T-helper 17 cell (primary cell): ENCODE results near the gene GTPBP4. TPM values are rescaled to one million over a fixed set of nuclear protein-coding genes. Genes with fewer than 3 reads are reported as not detected.

ENCODE experiments used
- ATAC-seq: fragments of 150-1000 bp; cut with Tn5 transposase; 2 replicates; pipeline ENCODE4 v1.10.0; 2021; ENCODE audit warnings: mild to moderate bottlenecking, moderate library complexity
- DNase-seq, 3 donors: peaks; one replicate each; pipeline versions ENCODE4 v3.0.0 to v3.0.0-alpha.2; 2020 to 2021
- H3K9me3 ChIP-seq: one replicate; pipeline ENCODE4 v1.7.0; 2013; ENCODE audit warnings: low read length, mild to moderate bottlenecking; ENCODE audit not compliant: control insufficient read depth, poor library complexity, severe bottlenecking
- H3K27ac Mint-ChIP-seq: one replicate; pipeline ENCODE4 v1.8.0; 2022; ENCODE audit warnings: mild to moderate bottlenecking, moderate library complexity, mixed read lengths
- H3K27me3 Mint-ChIP-seq: one replicate; pipeline ENCODE4 v1.8.0; 2022; ENCODE audit warnings: mixed read lengths
- H3K36me3 Mint-ChIP-seq: one replicate; pipeline ENCODE4 v1.8.0; 2022; ENCODE audit warnings: low read depth, mixed read lengths
- H3K4me1 Mint-ChIP-seq: one replicate; pipeline ENCODE4 v1.8.0; 2022; ENCODE audit warnings: mild to moderate bottlenecking, mixed read lengths
- H3K4me3 Mint-ChIP-seq: one replicate; pipeline ENCODE4 v1.8.0; 2022; ENCODE audit warnings: mild to moderate bottlenecking, moderate library complexity, mixed read lengths
- total RNA-seq, 4 donors: library from RNA in 2 of 4; stranded (reverse) in 2 of 4; gene quantifications; one replicate each; pipeline ENCODE4 v1.2.3 and lab custom pipeline; 2022 to 2026

GTPBP4 gene
- total RNA-seq, 2 donors from 2014 or later: 44.4 to 52.7 TPM

DNA sequence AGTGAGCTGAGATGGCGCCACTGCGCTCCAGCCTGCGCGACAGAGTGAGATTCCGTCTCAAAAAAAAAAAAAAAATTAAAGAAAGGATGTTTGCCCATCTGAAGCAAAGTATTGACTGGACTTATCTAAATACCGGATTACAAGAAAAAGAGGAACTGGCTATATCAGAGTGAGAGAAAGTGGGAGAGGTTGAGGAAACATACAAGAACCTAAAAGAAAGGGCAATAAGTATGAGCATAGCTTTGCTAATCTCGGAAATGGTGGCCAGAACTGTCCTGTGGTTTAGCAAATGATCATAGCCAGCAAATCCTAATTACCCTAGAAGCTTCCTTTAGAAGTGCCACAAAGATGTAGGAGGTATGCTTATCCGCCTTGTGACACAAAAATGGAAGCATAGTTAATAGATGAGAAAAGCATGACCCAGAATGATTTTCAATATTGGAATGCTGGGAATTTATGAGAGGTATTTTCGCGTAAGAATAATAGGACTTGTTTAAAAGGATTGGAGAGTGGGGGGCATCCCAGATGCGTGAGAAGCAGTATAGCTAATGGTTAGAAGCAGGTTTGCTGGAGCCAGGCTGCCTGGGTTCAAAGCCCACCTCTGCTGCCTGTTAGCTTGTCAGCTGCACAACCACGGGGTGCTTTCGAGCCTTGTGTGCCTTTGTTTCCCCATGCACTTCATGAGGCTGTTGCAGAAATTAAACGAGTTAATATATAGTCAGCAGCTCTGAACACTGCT is 1.2 kb upstream of the GTPBP4 start:
- ATAC-seq (no peak), DNase-seq (no peak)
- Mint-ChIP-seq H3K27ac (peak overlapping the region; percentile 95), H3K27me3 (no peaks in the 10 kb centered on the region), H3K4me1 (peaks cover 23% of the 10 kb centered on the region), H3K4me3 (peak overlapping the region; percentile 97), H3K36me3 (no peaks in the 10 kb centered on the region)
- no peaks in the 10 kb centered on the region for H3K9me3 ChIP-seq

DNA sequence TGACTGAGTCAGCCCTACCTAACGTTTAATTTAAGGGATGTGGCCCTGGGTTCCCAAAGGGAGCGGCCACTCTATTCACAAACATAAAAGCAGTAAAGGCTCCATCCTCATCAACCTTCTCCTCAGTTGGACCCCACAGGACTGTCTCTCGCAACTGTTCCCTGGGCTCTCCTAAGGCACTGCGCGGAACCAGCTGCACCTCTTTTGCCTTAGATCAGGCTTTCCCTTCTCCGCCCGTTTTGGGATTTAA is 689 bp upstream of the GTPBP4 start:
- H3K36me3 Mint-ChIP-seq: no peaks in the 10 kb centered on the region
- peak overlapping the region; percentile 97 for H3K4me3 Mint-ChIP-seq
- no peaks in the 10 kb centered on the region for H3K9me3 ChIP-seq
- peak overlapping the region; percentile 95 for H3K27ac Mint-ChIP-seq
- no peaks in the 10 kb centered on the region for H3K27me3 Mint-ChIP-seq
- peaks cover 23% of the 10 kb centered on the region for H3K4me1 Mint-ChIP-seq
- DNase-seq: no peak
- ATAC-seq: no peak

DNA sequence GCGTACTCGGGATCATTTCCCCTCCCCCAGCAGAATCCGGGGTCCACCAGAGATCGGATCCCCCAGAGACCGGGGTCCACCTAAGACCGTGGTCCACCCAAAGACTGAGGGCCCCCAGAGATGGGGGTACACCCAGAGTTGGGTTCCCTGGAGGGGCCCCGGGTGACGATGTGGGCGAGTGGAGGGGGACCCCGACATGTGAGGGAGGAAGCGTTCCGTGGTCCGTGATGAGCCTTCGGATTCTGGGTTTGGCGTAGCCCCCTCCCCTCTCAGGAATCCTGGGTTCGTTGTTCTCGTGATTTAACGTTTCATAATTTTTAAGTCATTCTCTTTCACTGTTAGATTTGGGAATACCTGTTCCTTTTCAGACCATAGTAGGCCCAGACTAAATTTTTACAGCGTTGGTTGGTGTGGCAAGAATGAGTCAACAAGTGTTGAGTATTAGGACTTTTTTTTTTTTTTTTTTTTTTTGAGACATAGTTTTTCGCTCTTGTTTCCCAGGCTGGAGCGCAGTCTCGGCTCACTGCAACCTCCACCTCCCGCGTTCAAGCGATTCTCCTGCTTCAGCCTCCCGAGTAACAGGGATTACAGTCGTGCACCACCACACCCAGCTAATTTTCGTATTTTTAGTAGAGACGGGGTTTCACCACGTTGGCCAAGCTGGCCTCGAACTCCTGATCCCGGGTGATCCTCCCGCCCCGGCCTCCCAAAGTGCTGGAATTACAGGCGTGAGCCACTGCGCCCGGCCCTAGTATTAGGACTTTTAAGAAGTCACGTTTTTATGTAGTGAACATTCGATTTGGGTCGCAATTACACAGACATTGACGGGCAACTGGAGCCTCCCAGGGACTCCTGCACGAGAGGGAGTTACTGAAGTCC is 672 bp downstream of the GTPBP4 start:
- peak overlapping the region; percentile 97 for H3K4me3 Mint-ChIP-seq
- ATAC-seq (peak; percentile 5), DNase-seq (no peak)
- peak overlapping the region; percentile 95 for H3K27ac Mint-ChIP-seq
- no peaks in the 10 kb centered on the region for H3K36me3 Mint-ChIP-seq
- no peaks in the 10 kb centered on the region for H3K9me3 ChIP-seq
- no peaks in the 10 kb centered on the region for H3K27me3 Mint-ChIP-seq
- peaks cover 23% of the 10 kb centered on the region for H3K4me1 Mint-ChIP-seq

DNA sequence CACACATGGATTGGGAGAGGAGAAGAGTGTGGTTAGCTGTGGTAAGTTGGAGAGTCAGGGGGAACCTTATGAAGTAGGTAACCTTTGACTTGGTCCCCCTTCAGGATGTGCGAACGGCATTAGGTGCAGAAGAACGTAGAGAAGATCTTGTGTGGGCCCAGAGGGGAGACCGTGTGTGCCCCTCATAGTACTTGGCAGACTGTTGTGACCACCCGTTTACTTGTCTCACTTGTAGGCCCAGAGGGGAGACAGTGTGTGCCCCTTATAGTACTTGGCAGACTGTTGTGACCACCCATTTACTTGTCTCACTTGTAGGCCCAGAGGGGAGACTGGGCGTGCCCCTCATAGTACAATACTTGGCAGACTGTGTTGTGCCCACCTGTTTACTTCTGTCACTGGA is 2.6 kb downstream of the GTPBP4 start:
- Mint-ChIP-seq H3K27me3 (no peaks in the 10 kb centered on the region), H3K4me3 (peak overlapping the region; percentile 97), H3K4me1 (peaks cover 29% of the 10 kb centered on the region), H3K36me3 (peaks cover 10% of the 10 kb centered on the region), H3K27ac (no peak overlapping the region)
- DNase-seq (no peak), ATAC-seq (no peak)
- H3K9me3 ChIP-seq: no peaks in the 10 kb centered on the region

DNA sequence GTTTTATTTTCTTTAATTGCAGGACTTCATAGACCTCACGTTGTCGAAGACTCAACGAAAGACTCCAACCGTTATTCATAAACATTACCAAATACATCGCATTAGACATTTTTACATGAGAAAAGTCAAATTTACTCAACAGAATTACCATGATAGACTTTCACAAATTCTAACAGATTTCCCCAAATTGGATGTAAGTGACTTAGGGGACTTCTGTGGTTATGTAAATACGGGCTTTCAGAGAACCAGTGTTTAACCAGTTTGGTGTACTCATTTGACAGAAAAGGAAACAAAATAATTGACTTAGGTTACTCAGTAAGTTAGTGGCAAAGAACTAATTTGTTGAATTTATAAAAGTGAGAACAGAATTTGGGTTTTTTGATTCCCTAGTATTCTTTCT is 4.2 kb downstream of the GTPBP4 start:
- no peaks in the 10 kb centered on the region for H3K9me3 ChIP-seq
- ATAC-seq (no peak), DNase-seq (no peak)
- no peak overlapping the region for H3K4me3 Mint-ChIP-seq
- H3K4me1 Mint-ChIP-seq: peaks cover 24% of the 10 kb centered on the region
- H3K36me3 Mint-ChIP-seq: peaks cover 10% of the 10 kb centered on the region
- no peak overlapping the region for H3K27ac Mint-ChIP-seq
- H3K27me3 Mint-ChIP-seq: no peaks in the 10 kb centered on the region

DNA sequence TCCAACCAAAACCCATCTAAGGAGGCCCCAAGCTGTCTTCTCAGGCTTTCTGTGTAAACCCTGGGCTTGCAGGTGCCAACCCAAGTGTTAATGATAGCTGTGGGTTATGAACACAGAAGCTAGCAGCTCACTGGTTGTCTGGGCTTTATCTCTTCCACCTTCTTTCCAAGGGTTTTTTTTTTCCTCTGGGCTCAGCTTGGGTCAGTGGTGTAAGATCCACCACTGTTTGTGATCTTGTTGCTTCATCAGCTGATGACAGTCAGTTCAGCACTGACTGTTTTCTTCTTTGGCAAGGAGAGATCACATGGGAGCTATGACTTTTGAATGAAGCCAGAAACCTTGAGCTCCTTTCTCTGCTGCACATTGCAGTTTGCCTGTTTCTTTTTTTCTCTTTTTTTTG is 4.6 kb downstream of the GTPBP4 start:
- DNase-seq (no peak), ATAC-seq (no peak)
- H3K27ac Mint-ChIP-seq: peak overlapping the region; percentile 2
- no peak overlapping the region for H3K4me3 Mint-ChIP-seq
- peaks cover 10% of the 10 kb centered on the region for H3K36me3 Mint-ChIP-seq
- no peaks in the 10 kb centered on the region for H3K9me3 ChIP-seq
- no peaks in the 10 kb centered on the region for H3K27me3 Mint-ChIP-seq
- H3K4me1 Mint-ChIP-seq: peaks cover 24% of the 10 kb centered on the region

DNA sequence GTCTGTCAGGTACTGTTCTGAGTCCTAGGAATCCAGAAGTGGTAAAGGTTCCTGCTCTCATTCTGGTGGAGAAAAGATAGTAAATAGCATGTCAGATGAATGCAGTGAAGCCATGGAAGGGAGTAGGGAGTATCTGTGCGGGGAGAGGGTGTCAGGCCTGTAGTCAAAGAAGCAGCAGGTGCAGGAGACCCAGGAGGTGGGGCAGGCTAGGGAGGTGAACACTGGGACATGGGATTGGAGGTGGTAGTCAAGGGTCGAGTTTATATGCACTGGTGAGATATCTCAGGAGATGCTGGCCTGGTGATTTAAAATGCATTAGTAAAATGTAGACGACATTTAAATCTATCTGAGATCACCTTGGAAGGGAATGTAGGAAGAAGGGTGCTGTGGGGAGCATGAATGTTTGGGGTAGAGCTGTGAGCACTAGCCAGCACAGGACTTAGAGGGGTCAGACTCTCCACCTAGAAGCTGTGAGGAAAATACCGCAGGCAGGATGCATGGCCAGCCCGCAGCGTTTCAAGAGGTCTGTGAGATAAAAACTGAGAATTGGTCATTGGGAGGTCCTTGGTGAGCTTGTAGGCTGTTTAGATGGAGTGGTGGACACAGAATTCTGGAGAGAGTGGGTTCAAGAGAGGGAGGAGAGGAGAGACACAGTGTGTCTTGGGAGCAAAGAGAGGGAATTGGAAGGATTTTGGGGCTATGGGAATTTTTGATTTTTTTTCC is 6.8 kb downstream of the GTPBP4 start:
- H3K9me3 ChIP-seq: no peaks in the 10 kb centered on the region
- Mint-ChIP-seq H3K4me1 (peaks cover 13% of the 10 kb centered on the region), H3K27me3 (no peaks in the 10 kb centered on the region), H3K4me3 (no peak overlapping the region), H3K36me3 (peaks cover 10% of the 10 kb centered on the region), H3K27ac (peak overlapping the region; percentile 83)
- no peak for ATAC-seq
- DNase-seq: no peak

DNA sequence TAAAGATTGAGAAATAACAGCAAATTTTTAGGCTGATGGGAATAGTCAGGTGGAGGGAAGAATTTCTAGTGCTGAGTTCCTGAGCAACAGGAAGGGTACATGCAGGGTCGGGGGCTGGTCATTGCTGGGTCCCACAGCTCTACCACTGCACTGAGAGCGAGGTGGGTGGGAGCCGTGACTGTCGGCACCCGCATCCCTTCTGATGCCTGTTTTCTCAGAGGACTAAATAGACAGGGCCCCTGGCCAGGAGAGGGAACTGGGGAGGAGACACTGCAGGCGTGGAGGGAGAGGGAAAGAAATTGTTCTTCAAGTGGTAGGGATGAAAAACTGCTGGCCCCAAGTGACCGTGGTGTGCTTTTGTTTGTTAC is 7.3 kb downstream of the GTPBP4 start:
- ATAC-seq: no peak
- Mint-ChIP-seq H3K36me3 (peaks cover 12% of the 10 kb centered on the region), H3K4me1 (peaks cover 9% of the 10 kb centered on the region), H3K4me3 (no peak overlapping the region), H3K27ac (peak overlapping the region; percentile 56), H3K27me3 (no peaks in the 10 kb centered on the region)
- no peak for DNase-seq
- no peaks in the 10 kb centered on the region for H3K9me3 ChIP-seq

DNA sequence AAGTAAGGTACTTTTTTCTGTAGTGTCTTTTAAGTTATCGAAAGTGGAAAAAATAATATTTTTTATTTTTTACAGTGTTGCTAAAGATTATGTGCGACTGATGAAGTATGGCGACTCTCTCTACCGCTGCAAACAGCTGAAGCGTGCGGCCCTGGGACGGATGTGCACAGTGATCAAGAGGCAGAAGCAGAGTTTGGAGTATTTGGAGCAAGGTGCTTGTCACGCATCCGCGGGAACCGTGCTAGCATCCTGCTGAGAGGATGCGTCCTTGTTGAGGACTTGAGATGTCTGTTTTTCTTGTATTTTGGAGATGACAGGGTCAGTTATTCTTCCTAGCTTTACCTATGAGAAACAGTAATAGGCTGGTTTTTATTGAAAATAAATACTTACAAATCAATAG is 7.8 kb downstream of the GTPBP4 start:
- ATAC-seq: no peak
- no peak for DNase-seq
- Mint-ChIP-seq H3K27me3 (no peaks in the 10 kb centered on the region), H3K36me3 (peaks cover 15% of the 10 kb centered on the region), H3K4me1 (peaks cover 6% of the 10 kb centered on the region), H3K27ac (peak overlapping the region; percentile 56), H3K4me3 (no peak overlapping the region)
- H3K9me3 ChIP-seq: no peaks in the 10 kb centered on the region

DNA sequence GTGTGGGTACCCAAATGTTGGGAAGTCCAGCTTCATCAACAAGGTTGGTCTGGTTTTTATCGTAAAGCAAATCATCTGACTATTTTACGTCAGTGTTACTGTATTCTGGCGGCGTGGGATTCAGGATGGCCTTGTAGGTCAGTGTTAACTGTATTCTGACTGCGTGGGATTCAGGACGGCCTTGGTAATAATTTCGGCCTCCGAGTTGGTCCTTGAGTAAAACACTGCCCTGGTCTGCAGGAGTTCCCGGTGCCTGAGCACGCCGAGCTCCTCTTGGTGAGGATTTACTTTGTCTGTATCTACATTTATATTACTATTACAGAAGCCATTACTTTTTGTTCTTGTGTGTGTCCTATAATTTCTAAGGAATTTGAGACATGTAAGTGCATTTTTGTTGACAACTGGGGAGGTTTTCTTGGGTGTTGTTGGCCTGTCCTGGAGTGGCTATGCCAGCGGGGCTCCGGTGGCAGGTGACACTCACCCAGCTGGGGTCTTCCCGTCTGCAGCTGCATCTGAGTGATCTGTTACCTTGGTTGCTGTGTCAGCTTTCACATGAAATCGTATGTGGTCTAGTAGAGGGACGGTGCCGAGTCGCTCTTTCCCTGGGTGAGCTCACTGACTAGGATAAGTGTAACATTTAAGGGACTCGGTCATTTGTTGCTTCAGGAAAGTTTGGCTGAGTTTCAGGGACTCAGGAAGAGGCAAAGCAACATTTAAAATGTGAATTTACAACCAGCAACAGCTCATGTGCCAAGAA is 9.2 kb downstream of the GTPBP4 start:
- Mint-ChIP-seq H3K36me3 (peaks cover 22% of the 10 kb centered on the region), H3K4me3 (no peak overlapping the region), H3K27me3 (no peaks in the 10 kb centered on the region), H3K4me1 (peaks cover 10% of the 10 kb centered on the region), H3K27ac (no peak overlapping the region)
- peaks cover 2% of the 10 kb centered on the region for H3K9me3 ChIP-seq
- ATAC-seq (no peak), DNase-seq (no peak)

DNA sequence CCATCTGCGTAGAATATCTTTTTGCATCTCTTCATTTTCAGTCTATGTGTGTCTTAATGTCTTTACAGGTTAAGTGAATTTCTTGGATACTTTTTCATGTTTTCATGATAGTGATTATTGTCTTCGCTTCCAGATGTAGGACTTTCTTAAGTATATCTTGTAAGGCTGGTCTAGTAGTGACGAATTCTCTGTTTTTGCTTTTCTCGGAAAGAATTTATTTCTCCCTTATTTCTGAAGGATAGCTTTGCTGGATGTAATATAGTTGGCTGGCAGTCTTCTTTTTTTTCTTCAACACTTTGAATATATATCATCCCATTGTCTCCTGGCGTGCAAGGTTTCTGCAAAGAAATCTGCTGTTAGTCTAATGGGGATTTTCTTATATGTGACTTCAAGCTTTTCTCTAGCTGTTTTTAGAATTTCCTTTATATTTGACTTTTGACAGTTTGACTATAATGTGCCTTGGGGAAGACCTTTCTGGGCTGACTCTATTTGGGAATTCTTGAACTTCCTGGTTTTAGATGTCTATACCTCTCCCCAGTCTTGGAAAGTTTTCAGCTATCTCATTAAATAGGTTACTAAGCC is 14.3 kb downstream of the GTPBP4 start:
- no peak overlapping the region for H3K27ac Mint-ChIP-seq
- peaks cover 4% of the 10 kb centered on the region for H3K4me1 Mint-ChIP-seq
- DNase-seq (no peak), ATAC-seq (no peak)
- H3K36me3 Mint-ChIP-seq: peaks cover 16% of the 10 kb centered on the region
- peaks cover 7% of the 10 kb centered on the region for H3K9me3 ChIP-seq
- no peaks in the 10 kb centered on the region for H3K27me3 Mint-ChIP-seq
- H3K4me3 Mint-ChIP-seq: no peak overlapping the region

DNA sequence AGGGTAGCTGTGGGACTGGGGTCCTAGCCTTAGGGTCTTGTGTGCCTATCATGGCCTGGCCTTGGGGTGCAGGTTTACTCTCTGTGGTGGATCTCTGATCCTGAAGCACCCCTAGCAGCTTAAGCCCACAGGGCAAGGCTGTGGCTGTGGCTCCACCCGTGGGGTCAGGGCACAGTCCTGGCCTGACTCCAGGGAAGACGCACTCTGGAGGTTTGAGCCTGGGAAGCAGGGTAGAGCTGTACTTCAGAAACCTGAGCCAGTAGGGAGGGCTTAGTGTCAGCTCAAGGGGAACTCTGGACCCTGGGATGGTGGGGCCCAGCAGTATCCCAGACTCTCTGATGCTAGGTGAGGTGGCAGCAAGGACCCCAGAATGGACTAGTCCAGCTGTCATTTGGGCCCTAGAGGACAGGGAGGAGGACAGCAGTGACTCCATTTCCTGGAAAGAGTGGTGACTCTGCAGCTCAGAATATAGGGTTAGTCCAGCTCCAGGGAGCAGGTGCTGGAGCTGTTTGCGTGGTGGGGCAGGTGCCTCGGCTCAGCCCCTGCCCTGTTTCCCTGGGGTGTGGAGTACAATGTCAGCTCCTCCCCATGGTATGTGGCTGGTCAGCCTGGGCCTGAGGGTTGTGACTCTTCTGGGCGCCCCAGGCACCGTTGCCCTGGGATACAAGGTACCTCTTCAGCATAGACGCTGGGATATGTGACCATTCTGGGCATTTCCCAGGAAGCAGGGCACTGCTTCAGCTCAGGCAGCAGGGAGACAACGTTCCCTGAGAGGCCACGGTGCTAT is 15.8 kb downstream of the GTPBP4 start:
- Mint-ChIP-seq H3K36me3 (peaks cover 21% of the 10 kb centered on the region), H3K27me3 (no peaks in the 10 kb centered on the region), H3K4me1 (peaks cover 9% of the 10 kb centered on the region), H3K4me3 (no peak overlapping the region), H3K27ac (no peak overlapping the region)
- ATAC-seq: no peak
- DNase-seq: no peak
- H3K9me3 ChIP-seq: peaks cover 7% of the 10 kb centered on the region
